Hematopoietic multipotent progenitor cell treated with erythropoietin and hydrocortisone succinate and interleukin-3 and kit ligand, for 6 days (in vitro differentiated cells): ENCODE results near the gene SH3BP4.

Experiments
- DNase-seq: peaks from one replicate; pipeline ENCODE4 v3.0.0-alpha.2; 2015

Gene SH3BP4

GRCh38 chr2:235097196-235097595 is 145.4 kb downstream of the SH3BP4 start:
- no peak for DNase-seq

GRCh38 chr2:235098269-235098668 is 146.5 kb downstream of the SH3BP4 start:
- DNase-seq: no peak

GRCh38 chr2:235098736-235099494 is 147.1 kb downstream of the SH3BP4 start:
- DNase-seq: no peak

GRCh38 chr2:235102896-235103295 is 151.1 kb downstream of the SH3BP4 start:
- no peak for DNase-seq
